Astrocyte (in vitro differentiated cells and primary cell): ENCODE measurements around the gene TPRX1.
"Not testable (repeated sequence)": the region's sequence is repeated elsewhere in the genome, so short reads cannot be mapped to it uniquely, and the experiment has no call there.

Experiments used
- CTCF ChIP-seq: IDR thresholded peaks from 2 replicates; pipeline ENCODE4 v1.5.1; 2011; ENCODE audit warnings: low read depth, mild to moderate bottlenecking, inconsistent platforms, low read length, moderate library complexity; ENCODE audit not compliant: insufficient read depth
- EZH2 ChIP-seq: IDR thresholded peaks from 2 replicates; pipeline ENCODE4 v1.6.1; 2012; ENCODE audit warnings: mild to moderate bottlenecking, low read length, inconsistent platforms; ENCODE audit not compliant: insufficient read depth

GRCh38 chr19:47787307-47787706 is 17.0 kb downstream of the TPRX1 start:
- not testable (repeated sequence) for TF ChIP-seq CTCF, EZH2
